ENCODE data around the gene GPRIN1.

- TF ChIP-seq, protein P1, sequence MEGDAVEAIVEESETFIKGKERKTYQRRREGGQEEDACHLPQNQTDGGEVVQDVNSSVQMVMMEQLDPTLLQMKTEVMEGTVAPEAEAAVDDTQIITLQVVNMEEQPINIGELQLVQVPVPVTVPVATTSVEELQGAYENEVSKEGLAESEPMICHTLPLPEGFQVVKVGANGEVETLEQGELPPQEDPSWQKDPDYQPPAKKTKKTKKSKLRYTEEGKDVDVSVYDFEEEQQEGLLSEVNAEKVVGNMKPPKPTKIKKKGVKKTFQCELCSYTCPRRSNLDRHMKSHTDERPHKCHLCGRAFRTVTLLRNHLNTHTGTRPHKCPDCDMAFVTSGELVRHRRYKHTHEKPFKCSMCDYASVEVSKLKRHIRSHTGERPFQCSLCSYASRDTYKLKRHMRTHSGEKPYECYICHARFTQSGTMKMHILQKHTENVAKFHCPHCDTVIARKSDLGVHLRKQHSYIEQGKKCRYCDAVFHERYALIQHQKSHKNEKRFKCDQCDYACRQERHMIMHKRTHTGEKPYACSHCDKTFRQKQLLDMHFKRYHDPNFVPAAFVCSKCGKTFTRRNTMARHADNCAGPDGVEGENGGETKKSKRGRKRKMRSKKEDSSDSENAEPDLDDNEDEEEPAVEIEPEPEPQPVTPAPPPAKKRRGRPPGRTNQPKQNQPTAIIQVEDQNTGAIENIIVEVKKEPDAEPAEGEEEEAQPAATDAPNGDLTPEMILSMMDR (IDR thresholded peaks at IDR 0.05) = no peak
- no peak for TF ChIP-seq EZH2 (IDR thresholded peaks at IDR 0.05; ENCODE audit: borderline replicate concordance, insufficient read depth, low read depth, low read length, poor library complexity, severe bottlenecking)
These were observed 15.4 kb downstream of the GPRIN1 start for GRCh38 chr5:176594554-176594953.

Measured in B cell (primary cell).